HG03354 (cell line): Measurements from ENCODE around the gene CIROP.

ENCODE experiments used
- ATAC-seq: cut with Tn5 transposase; IDR thresholded peaks from one replicate; pipeline ENCODE4 v1.9.1; 2021; ENCODE audit warnings: mild to moderate bottlenecking; ENCODE audit not compliant: unreplicated experiment, poor library complexity, severe bottlenecking

CIROP gene

DNA sequence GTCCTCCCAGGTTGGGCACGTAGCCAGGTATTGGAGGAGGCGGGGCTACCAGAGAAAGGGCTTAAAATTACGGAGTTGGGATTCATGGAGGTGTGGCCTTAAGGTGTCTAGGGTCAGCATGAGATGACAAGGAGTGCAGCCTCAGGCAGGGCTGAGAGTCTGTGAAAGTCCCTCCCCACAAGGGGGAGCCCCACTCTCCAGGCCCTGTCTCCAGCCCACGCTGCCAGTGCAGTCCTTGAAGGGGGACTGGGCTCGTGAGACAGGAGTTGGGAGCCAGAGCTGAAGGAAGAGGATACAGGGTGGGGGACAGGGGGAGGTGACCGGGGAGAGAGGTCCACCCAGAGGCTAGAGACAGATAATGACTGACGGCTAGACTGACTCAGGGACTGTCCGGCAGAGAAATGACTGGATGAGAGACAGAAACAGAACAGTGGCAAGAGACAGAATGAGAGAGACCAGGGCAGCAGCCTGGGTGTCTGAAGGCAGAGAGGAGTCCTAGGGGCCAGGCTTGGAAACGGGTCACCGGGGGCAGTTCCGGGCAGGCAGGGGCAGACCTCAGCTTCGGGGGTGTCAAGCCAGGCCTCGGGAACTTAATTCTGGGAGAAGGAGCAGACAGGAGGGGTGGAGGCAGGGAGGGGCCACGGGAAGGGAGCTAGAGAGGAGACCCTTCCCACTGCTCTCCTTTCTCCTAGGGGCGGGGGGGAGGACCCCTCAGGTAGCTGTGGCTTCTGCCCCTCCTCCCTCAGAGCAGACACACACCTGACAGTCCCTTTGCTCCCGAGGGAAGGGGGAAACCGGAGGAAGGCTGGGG lies 48.4 kb downstream of the CIROP start:
- peak; percentile 57 for ATAC-seq

DNA sequence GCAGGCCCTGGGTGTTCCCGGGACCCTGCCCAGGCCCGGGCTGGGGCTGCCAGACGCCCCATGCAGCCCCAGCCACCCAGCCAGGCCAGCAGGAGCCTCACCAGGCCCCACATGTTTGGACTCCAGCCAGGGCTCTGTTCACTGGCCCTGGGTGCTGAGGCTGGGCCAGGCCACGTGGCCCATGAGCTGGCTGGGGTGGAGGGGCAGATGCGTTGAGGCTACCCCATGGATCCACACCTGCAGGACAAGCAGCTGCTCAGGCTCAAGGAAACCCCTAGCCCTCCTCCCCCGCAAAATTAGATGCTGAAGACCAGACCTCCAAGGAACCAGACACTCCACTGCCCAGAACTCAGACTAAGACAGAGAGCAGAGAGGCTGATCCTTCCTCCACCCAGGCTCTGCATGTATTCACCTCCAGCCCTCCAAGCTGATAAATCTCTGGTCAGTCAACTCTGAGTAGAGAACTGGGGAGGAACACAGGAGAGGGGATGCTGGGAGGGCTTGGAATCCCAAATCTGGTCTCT lies 49.1 kb downstream of the CIROP start:
- ATAC-seq, result no peak

DNA sequence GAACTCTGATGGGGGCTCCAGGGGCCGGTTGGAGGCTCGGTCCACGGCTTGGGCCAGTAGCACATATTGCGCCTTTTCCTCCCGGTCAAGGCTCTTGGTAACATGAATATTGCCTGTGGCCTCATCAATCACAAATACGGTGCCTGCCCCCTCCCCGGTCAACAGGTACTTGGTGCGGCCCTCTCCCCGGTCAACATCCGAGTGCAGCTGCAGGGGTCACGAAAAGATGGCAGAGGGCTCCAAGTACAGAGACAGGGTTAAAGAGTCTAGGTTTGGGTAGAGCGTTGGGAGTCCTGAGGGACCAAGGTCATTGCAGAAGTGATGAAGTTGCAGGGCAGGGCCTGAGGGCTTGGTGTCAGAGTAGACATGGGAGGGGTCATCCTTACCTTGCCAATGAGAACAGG lies 49.6 kb downstream of the CIROP start:
- no peak for ATAC-seq

DNA sequence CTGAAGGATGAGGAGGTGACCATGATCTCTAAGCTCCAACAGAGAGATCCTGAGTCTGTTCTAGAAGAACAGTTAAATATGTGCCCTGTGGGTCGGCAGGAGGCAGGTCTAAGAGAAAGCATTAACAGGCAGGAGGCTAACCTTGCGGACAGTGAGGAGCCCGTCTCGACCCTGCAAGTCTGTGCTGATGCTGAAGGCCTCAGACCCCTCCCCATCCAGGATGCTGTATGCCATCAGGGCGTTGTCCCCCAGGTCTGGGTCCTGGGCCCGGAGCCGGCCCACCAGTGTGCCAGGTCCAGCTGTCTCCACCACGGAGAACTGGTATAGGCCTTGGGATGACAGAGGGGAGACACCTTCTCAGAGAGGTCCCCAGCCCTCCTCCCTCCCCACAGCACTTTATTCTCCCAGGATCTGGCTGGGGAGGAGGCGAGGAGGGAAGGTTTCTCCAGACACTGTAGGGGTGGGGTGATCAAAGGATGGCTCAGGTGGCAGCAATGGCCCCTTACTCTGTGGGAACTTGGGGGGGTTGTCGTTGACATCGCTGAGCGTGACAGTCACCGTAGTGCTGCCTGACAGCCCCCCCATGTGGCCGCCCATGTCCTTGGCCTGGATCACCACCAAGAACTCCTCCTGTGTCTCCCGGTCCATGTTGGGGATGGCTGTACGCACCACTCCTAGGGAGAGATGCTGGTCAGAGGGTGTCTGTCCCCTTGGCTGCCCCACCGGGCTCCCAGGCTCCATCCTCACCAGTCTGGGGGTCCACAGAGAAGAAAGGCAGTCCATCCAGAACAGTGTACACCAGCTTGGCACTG lies 50.6 kb downstream of the CIROP start:
- ATAC-seq, result no peak

DNA sequence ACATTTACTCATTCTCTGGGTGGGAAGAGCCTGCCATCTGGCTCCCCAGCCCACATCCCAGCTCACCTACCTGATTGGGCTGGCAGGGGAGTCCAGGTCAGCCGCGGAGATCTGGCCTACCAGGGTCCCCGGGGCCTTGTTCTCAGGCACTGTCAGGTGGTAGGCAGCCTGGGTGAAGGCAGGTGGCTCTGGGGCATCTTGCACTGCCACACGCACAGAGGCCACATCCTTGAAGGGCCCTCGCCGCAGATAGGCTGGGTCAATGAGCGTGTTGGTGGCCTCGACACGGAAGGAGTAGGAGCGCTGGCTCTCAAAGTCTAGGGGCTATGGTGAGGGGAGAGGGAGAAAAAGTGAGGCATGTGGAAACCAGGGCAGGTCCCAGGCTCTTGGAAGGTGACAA lies 51.4 kb downstream of the CIROP start:
- no peak for ATAC-seq

DNA sequence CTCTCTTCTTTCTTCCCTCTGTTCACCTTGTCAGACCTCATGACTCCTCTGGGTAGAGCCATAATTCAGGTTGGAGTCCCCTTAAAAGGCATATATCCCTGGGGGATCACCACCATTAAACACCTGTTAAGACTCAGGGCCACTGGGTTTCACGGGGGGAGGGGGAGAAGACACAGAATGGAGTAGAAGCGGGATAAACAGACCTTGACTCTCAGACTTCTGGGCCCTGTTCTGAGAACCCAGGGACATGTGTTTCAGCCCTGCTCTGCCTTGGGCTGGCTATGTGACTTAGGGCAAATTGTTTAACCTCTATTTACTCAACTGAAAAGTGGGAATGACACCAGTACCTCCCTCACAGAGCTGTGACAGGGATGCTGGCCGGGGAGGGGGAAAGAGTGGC lies 52.1 kb downstream of the CIROP start:
- ATAC-seq, result no peak

DNA sequence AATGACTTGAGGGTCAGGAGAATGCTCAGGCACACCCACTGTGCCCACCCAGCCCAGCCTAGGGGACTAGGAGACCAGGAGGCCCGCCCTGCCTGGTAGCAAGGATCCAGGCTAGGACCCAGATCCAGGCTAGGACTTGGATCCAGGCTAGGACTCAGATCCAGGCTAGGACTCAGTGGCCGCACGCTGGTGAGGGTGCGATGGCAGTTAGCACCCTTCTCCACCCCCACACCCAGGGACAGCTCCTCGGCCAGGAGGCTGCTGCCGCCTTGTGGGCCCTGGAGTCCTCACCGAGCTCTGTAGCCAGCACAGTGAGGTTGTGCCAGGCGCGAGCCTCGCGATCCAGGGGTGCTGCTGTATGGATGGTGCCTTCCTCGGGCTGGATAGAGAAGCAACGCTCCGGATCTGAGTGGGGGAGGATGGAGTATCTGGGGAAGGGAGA lies 52.6 kb downstream of the CIROP start:
- no peak for ATAC-seq

DNA sequence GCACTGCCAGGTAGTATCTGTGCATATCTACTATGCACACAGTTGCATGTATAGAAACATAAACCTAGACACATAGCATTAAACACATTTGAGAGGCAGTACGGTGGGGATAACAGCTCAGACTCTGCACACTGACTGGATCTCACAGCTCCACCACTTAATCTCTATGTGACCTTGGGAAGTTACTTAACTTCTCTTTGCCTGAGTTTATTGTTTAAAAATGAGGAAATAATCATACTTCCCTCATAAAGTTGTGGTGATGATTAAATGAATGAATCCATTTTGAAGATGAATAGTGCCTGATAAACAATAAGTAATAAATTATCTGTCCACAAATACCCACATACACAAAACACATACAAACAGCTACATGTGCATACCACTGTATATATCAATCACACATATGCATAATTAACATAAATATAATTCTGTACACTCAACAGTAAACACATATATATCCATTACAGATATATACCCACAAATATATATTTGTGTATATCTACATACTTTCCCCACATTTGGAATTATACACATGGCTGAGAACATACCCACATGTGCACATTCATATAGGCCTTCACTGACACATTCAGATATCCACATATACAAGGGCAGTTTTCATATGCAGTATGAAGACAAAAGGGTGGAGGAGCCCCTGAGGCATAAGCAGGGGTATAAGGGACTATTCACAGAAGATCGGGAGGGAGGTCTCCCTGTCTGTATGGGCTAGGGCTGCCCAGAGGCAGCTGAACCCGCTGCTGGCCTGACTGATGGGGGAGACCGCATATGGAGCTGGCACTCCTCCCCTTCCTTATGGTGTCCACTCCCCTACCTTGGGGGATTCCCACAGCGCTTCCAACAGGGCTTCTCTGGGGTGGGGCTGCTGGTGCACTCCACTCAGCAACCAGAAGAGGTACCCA lies 53.4 kb downstream of the CIROP start:
- no peak for ATAC-seq
